Measurements from ENCODE around the gene ELFN2.
A peak's percentile ranks its signal among the peaks of the same experiment; 100 is the strongest.

Gene ELFN2

DNA sequence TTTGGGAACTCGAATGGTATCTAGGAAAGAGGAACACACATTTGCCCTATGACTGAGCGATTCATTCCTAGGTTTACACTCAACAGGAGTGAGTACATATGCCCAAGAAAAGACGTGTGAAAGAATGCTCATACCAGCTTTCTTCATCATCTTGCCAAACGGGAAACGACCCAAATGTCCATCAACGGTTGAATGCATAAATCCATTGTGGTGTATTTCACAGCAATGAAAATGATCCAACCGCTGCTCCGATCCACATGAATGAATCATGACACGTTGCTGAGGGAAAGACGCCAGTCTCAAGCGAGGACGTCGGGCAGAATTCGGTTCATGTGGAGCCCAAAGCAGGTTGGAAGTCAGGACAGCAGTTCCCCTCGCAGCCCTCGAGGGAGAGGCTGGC, 73.4 kb downstream of the ELFN2 start:
- peak; percentile 73 for DNase-seq

GRCh38 chr22:37352481-37352880, 74.8 kb downstream of the ELFN2 start:
- no peak for DNase-seq

DNA sequence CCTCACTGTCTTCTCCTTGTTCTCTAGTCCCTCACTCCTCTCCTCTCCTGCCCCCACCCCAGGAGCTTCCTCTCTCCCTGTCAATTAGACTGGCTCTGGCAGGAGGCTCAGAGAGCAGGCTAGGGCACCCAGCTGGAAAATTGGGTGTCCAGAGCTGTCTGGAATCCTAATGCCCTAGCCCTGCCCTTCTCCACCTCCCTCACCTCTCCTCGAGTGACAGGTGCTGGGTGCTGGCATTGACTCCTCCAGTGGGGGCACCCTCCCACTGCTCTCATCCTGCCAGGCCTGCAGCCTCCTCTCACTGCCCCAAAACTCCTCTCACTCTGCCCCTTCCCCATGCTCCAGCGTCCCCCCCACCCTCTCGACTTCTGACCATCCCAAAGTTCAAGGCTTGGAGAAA, 76.0 kb downstream of the ELFN2 start:
- no peak for DNase-seq

- DNase-seq, result no peak
Measured at GRCh38 chr22:37349043-37349814, 78.0 kb downstream of the ELFN2 start.

- DNase-seq, result no peak
Measured at GRCh38 chr22:37346505-37346895, 80.8 kb downstream of the ELFN2 start.

GRCh38 chr22:37345863-37346504, 81.3 kb downstream of the ELFN2 start:
- peak; percentile 95 for DNase-seq

- no peak for DNase-seq
Measured at GRCh38 chr22:37344735-37345449, 82.4 kb downstream of the ELFN2 start.

- DNase-seq, result no peak
Measured at GRCh38 chr22:37343863-37344734, 83.2 kb downstream of the ELFN2 start.

GRCh38 chr22:37343348-37343747, 83.9 kb downstream of the ELFN2 start:
- no peak for DNase-seq

DNA sequence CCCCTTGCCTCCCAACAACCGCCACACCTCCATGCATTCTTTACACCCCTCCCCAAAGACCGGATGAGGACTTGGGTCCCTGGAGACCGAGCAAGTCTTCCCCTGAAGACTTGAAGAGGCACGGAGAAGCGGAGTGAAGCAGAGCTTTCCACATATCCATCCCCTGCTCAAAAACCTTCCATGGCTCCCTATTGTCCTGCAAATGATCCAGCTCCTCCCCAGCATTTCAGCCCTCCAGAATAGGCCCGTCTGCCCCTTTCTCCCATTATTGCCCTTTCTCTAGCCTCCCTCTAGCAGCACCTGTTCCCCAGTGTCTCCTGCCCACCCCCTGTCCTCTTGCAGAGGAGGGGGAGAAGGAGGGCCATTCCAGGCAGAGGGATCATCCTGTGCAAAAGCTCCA, 85.2 kb downstream of the ELFN2 start:
- no peak for DNase-seq

GRCh38 chr22:37340331-37341262, 86.7 kb downstream of the ELFN2 start:
- DNase-seq, result no peak

GRCh38 chr22:37338539-37339246, 88.6 kb downstream of the ELFN2 start:
- DNase-seq, result no peak

GRCh38 chr22:37337204-37337943, 89.9 kb downstream of the ELFN2 start:
- no peak for DNase-seq

DNA sequence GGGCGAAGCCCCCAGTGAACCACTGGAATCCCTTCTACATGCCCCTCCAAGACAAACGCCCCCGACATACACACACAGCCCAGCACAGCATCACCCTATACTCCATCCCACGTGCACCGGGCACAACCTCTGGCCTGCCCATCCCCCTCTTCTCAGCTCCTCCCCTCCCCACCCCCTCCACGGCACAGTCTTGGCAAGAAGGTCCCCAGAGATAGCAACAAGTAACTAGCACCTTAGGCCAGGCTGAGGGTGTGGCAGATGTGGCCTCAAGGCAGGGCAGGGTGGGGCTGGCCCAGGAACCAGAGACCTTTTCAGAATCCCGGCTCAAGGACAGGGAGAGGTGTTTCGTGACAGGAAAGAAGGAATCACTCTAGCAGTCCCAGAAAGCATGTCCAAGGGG, 90.7 kb downstream of the ELFN2 start:
- DNase-seq, result no peak

- no peak for DNase-seq
Measured at GRCh38 chr22:37335806-37336199, 91.5 kb downstream of the ELFN2 start.

DNA sequence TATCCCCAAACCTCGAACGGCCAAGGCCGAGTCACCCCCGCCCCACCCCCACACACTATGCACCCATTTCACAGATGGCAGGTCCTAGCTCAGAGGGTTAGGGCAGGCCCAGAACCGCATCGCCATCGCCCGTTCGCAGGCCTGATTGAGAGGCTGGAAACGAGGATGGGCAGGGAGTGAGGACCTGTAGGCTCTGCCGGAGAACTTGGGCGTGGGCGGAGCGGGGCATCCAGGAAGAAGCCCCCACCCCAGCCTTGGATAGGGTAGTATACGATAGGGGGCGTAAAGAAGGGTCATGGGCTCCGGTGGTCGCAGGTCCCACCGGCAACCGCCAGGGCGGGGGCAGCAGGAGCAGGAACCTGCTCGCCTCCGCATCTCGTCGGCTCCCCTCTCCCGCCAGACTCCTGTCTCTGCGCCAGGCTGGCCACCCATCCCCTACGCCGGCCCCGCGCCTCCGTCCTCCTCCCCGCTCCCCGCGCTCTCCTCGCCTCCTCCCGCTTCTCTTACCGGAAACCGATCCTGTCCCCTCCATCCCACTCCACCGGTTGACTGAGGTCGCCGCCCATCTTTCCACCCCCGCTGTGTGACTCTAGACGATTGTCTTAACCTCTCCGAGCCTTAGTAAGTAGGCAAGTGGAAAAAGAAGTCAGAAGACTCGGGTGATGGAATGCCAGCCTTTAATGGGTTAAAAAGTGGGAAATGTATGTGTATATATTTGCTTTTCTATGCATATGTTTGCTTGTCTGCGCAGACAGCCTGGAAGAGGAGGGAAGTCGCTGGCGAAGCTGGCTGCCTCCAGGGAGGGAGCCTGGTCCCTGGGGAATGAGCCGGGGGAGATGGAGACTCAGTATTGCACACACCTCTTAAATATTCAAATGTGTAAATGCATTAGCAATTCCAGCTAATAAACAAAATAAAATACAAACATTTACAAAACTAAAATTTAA, 92.1 kb downstream of the ELFN2 start:
- DNase-seq, result peak; percentile 34

- no peak for DNase-seq
Measured at GRCh38 chr22:37334461-37334858, 92.8 kb downstream of the ELFN2 start.

DNA sequence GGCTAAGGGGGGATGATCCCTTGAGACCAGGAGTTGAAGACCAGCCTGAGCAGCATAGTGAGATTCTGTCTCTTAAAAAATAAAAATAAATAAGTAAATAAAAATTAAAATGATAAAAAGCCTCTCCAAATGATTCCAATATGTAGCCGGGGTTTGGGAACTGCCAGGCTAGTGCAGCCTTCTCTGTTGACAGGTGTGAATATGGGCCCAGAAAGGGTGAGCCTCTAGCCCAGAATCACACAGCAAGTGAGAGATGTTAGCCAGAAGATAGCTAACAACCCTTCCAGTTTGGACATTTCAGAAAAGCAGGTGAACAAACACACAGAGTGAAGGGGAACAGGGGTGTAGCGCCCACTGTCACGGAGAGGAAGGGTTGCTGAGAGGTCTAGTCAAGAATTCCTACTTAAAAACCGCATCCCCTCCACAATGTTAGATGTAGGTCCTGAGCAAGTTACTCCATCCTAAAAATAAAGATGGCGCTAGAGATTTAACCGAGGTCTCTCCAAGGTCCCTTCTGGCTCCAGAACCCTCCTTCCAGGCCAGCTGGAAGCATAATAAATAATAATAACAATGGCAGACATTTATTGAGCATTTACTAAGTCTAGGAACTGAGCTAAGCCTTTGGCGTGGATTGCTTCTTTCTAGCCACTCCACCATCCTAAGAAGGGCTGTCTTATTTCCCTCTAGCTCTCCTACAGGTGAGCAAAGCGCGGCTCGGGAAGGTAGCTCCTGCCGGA, 93.4 kb downstream of the ELFN2 start:
- DNase-seq, result no peak
